Activated T-cell treated with anti-CD3 and anti-CD28 coated beads, Interleukin-2, amount 50 U/mL, for 72 hours (primary cell): ENCODE measurements around the gene PIK3R6. TPM values are rescaled to one million over a fixed set of nuclear protein-coding genes. Genes with fewer than 3 reads are reported as not detected.

Source experiments
- ATAC-seq, 2 donors: fragments of 150-1000 bp; cut with Tn5 transposase; replicated peaks in 1 of 2; 2 replicates each; pipeline ENCODE4 v1.10.0; 2021; ENCODE audit warnings: moderate library complexity in 2 of 2, mild to moderate bottlenecking in 1 of 2
- DNase-seq, 2 donors: peaks; one replicate each; pipeline ENCODE4 v3.0.0; 2021 to 2022; ENCODE audit warnings: mixed read lengths in 1 of 2
- H3K27ac Mint-ChIP-seq: one replicate; pipeline ENCODE4 v1.8.0; 2022; ENCODE audit warnings: mild to moderate bottlenecking, moderate library complexity, mixed read lengths
- H3K27me3 Mint-ChIP-seq: one replicate; pipeline ENCODE4 v1.8.0; 2022; ENCODE audit warnings: low read depth, mixed read lengths
- H3K36me3 Mint-ChIP-seq, 2 donors: one replicate each; pipeline ENCODE4 v1.8.0; 2022; ENCODE audit warnings: mixed read lengths in 2 of 2, mild to moderate bottlenecking in 1 of 2; ENCODE audit not compliant: insufficient read depth in 2 of 2
- H3K4me1 Mint-ChIP-seq: one replicate; pipeline ENCODE4 v1.8.0; 2022; ENCODE audit warnings: low read depth, mixed read lengths
- H3K4me3 Mint-ChIP-seq, 2 donors: one replicate each; pipeline ENCODE4 v1.8.0; 2022; ENCODE audit warnings: mild to moderate bottlenecking in 2 of 2, mixed read lengths in 2 of 2, moderate library complexity in 2 of 2
- H3K9me3 Mint-ChIP-seq, 2 donors: one replicate each; pipeline ENCODE4 v1.8.0; 2022; ENCODE audit warnings: mixed read lengths in 2 of 2
- total RNA-seq, 2 donors: library from RNA; stranded (reverse); gene quantifications; one replicate each; pipeline ENCODE4 v1.2.3, GENCODE V29; 2022

The PIK3R6 gene
- total RNA-seq, 2 donors from 2014 or later: 0.99 to 2.6 TPM

- no peak for ATAC-seq
- H3K9me3 Mint-ChIP-seq: no peaks in the 10 kb centered on the region
- H3K4me3 Mint-ChIP-seq: peak overlapping the region; percentile 27 to 60
- H3K27me3 Mint-ChIP-seq: no peaks in the 10 kb centered on the region
- no peak overlapping the region for H3K27ac Mint-ChIP-seq
- no peak for DNase-seq
- peaks cover 13 to 31% of the 10 kb centered on the region in 2 donors for H3K36me3 Mint-ChIP-seq
- peaks cover 79% of the 10 kb centered on the region for H3K4me1 Mint-ChIP-seq
Measured at GRCh38 chr17:8900207-8900606, 32.7 kb upstream of the PIK3R6 start.

- ATAC-seq: no peak
- H3K36me3 Mint-ChIP-seq: peaks cover 7 to 25% of the 10 kb centered on the region in 2 donors
- no peaks in the 10 kb centered on the region for H3K27me3 Mint-ChIP-seq
- peaks cover 79% of the 10 kb centered on the region for H3K4me1 Mint-ChIP-seq
- no peaks in the 10 kb centered on the region for H3K9me3 Mint-ChIP-seq
- peak overlapping the region; percentile 10 to 55 for H3K4me3 Mint-ChIP-seq
- no peak for DNase-seq
- no peak overlapping the region for H3K27ac Mint-ChIP-seq
Measured at GRCh38 chr17:8898636-8899035, 31.2 kb upstream of the PIK3R6 start.

DNA sequence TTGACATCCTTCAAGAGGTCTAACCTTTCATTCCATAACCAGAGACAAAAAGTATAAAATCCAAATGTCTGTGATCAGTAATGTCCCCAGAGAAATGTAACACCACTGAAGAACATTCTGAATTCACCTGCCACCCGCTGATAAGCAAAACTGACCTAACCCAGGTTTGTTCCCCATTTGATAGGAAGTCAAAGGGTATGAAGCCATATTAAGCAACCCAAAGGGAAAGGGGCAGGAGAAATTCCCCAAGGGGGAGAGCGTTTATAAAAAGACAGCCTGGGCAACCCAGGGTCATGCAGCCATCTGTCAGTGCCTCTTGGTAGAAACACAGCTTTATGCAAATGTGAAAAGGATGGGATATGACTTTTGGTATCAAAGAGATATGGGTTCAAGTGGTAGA lies 30.7 kb upstream of the PIK3R6 start:
- no peaks in the 10 kb centered on the region for H3K27me3 Mint-ChIP-seq
- H3K4me1 Mint-ChIP-seq: peaks cover 79% of the 10 kb centered on the region
- no peak for ATAC-seq
- H3K4me3 Mint-ChIP-seq: no peak overlapping the region
- no peak overlapping the region for H3K27ac Mint-ChIP-seq
- H3K36me3 Mint-ChIP-seq: peaks cover 7 to 24% of the 10 kb centered on the region in 2 donors
- DNase-seq: no peak
- H3K9me3 Mint-ChIP-seq: no peaks in the 10 kb centered on the region

GRCh38 chr17:8896641-8897635 lies 29.5 kb upstream of the PIK3R6 start:
- Mint-ChIP-seq H3K9me3 (no peaks in the 10 kb centered on the region), H3K27ac (no peak overlapping the region), H3K4me1 (peaks cover 86% of the 10 kb centered on the region), H3K4me3 (no peak overlapping the region), H3K27me3 (no peaks in the 10 kb centered on the region), H3K36me3 (peaks cover 12 to 23% of the 10 kb centered on the region in 2 donors)
- DNase-seq (no peak), ATAC-seq (no peak)

DNA sequence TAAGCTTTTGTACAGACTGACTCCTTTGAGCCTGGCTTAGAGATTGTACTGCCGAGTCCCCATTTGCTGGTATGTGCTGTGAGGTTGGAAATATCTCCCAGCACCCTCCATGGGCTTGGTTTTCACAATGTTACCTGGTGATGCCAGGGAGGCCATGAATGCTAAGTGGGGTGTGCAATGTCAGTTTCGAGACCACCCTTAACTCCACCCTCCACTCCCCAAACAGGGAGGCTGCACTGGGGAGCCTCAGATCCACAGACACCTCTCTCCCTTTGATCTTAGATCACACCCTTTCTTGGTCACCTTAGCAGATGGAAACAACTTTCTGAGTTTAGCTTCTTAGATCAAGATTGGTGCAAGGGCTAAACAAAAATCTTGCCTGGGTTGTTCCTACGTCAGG lies 28.6 kb upstream of the PIK3R6 start:
- Mint-ChIP-seq H3K36me3 (peaks cover 12 to 19% of the 10 kb centered on the region in 2 donors), H3K27ac (no peak overlapping the region), H3K9me3 (no peaks in the 10 kb centered on the region), H3K4me3 (no peak overlapping the region), H3K27me3 (no peaks in the 10 kb centered on the region), H3K4me1 (peaks cover 80% of the 10 kb centered on the region)
- ATAC-seq: no peak
- no peak for DNase-seq

DNA sequence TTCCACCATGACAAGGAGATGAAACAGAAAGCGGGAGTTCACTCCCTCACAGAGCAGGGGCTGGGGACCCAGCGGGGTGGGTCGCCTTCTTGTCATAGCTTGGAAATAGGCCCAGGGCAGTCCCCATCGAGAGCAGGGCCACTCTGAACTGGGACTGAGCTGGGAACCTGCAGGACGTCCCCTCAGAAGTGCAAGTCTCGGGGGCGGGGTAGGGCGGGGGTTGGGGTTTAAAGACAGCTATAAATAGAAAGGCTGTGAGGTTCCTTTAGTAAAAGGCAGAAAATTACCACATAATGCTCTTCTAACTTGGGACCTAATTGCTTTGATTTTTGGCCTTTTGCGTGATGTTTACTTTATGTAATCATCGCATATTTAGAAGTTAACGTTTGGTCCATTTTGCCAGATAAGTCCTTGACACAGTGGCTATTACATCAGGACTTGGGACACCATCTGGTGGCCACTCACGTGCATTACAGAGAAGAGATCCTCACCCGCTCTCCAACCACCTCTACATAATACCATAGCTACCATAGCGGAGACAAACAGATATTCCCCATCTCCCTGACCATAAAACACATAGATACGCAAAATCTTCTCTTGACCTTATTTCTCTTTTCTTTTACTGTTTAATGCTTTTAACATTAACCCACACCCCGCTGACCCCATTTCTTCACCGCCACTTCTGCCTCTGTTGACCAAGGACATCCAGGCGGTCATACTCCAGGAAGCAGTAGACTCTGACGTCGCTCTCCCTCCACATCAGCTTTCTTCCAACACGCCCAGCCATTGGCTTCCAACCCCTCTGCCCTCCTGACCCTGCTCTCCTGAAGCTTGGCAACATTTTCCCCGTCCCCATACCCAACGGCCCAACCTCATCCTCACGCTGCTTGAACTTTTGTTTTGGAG lies 27.5 kb upstream of the PIK3R6 start:
- Mint-ChIP-seq H3K36me3 (peaks cover 12 to 19% of the 10 kb centered on the region in 2 donors), H3K27ac (peak overlapping the region; percentile 1), H3K4me1 (peaks cover 68% of the 10 kb centered on the region), H3K9me3 (no peaks in the 10 kb centered on the region), H3K4me3 (no peak overlapping the region), H3K27me3 (no peaks in the 10 kb centered on the region)
- ATAC-seq: peak; percentile 30 to 38
- DNase-seq: peak; percentile 44 to 53

DNA sequence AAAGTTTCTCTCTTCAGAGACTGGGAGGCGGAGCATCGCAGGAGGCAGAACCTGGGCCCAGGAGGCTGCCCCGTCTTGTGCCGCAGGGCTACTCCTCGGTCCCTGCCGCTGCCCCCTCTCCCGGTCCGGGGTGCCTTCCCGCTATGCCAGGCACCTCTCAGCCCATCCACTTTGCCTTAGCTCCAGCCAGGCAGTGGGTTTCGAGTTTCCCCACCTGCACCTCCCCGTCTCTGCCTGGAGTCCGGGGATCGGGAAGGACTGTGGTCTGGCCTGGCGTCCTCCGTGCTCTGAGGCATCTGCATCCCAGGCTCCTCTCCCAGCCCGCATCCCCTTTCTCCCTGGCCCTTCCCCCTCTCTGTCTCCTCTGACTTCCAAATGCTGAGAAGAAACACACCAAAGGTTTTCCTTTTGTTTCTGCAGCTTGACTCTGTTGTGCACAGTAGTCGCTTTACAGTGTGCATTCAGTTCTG lies 26.8 kb upstream of the PIK3R6 start:
- Mint-ChIP-seq H3K27ac (no peak overlapping the region), H3K4me1 (peaks cover 61% of the 10 kb centered on the region), H3K27me3 (no peaks in the 10 kb centered on the region), H3K36me3 (peaks cover 12 to 21% of the 10 kb centered on the region in 2 donors), H3K4me3 (no peak overlapping the region), H3K9me3 (no peaks in the 10 kb centered on the region)
- DNase-seq: no peak
- no peak for ATAC-seq

DNA sequence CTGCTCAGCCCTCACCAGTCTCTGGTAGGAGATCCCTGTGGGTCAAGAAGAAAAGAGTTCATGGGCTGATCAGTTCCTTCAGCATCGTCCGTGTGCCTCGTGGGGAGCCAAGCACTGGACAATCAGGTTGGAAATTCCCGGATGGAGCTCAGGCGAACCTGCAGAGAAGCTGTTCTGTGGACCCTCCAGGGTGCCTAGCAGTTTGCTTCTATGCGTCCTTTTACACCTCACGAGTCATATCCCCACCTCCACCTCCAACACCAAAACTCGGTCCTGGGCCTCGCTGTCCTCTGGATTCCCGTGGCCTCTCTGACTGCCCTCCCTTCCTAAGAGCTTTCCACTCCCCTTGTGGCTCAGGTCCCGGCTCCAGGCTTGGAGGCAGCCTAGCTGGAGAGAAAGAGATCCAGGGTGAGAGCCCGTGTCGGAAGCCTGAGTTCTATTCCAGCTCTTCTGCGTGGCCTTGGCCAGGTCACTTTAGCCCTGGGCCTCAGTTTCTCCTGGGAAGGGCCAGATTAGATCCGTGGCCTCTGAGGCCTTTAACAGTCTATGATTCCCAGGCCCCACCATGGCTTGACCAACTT lies 26.2 kb upstream of the PIK3R6 start:
- no peak for DNase-seq
- no peak for ATAC-seq
- H3K27ac Mint-ChIP-seq: no peak overlapping the region
- H3K36me3 Mint-ChIP-seq: peaks cover 12 to 21% of the 10 kb centered on the region in 2 donors
- no peak overlapping the region for H3K4me3 Mint-ChIP-seq
- H3K27me3 Mint-ChIP-seq: no peaks in the 10 kb centered on the region
- H3K9me3 Mint-ChIP-seq: no peaks in the 10 kb centered on the region
- H3K4me1 Mint-ChIP-seq: peaks cover 56% of the 10 kb centered on the region

GRCh38 chr17:8893059-8893458 lies 25.6 kb upstream of the PIK3R6 start:
- Mint-ChIP-seq H3K4me1 (peaks cover 49% of the 10 kb centered on the region), H3K9me3 (no peaks in the 10 kb centered on the region), H3K36me3 (peaks cover 12 to 20% of the 10 kb centered on the region in 2 donors), H3K4me3 (no peak overlapping the region), H3K27me3 (no peaks in the 10 kb centered on the region), H3K27ac (no peak overlapping the region)
- DNase-seq (no peak), ATAC-seq (no peak)

DNA sequence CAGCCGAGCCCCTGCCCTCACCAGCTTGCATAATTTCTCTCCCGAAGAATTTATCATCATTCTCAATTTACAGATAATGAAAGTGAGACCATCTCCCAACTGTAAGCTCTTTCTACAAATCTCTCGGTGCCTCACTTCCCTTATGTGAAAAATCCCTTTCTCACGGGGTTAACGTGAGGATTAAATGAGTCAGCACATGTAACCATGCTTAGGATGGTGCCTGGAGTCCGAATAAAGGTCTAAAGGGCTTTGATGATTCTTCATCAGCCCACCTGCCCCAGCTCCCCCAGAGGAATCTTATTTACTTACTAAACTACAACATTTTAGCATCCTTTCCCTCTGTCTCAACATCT lies 24.8 kb upstream of the PIK3R6 start:
- Mint-ChIP-seq H3K27me3 (no peaks in the 10 kb centered on the region), H3K9me3 (no peaks in the 10 kb centered on the region), H3K36me3 (peaks cover 7 to 17% of the 10 kb centered on the region in 2 donors), H3K4me1 (peaks cover 42% of the 10 kb centered on the region), H3K4me3 (peak overlapping the region in 1 of 2 donors; percentile 21), H3K27ac (peak overlapping the region; percentile 30)
- ATAC-seq: peak; percentile 52 to 82
- DNase-seq: no peak

- Mint-ChIP-seq H3K9me3 (peaks cover 0 to 2% of the 10 kb centered on the region in 2 donors), H3K27me3 (no peaks in the 10 kb centered on the region), H3K36me3 (peaks cover 9 to 20% of the 10 kb centered on the region in 2 donors), H3K4me1 (peaks cover 26% of the 10 kb centered on the region), H3K4me3 (no peak overlapping the region), H3K27ac (no peak overlapping the region)
- DNase-seq (no peak), ATAC-seq (no peak)
Measured at GRCh38 chr17:8890671-8891070, 23.2 kb upstream of the PIK3R6 start.

GRCh38 chr17:8889458-8890210 lies 22.2 kb upstream of the PIK3R6 start:
- no peak for DNase-seq
- Mint-ChIP-seq H3K27ac (no peak overlapping the region), H3K36me3 (peaks cover 7 to 18% of the 10 kb centered on the region in 2 donors)

More at GRCh38 chr17:8889458-8890210, 22.2 kb upstream of the PIK3R6 start:
- Mint-ChIP-seq H3K27me3 (no peaks in the 10 kb centered on the region), H3K4me3 (no peak overlapping the region), H3K9me3 (peaks cover 0 to 2% of the 10 kb centered on the region in 2 donors), H3K4me1 (peaks cover 15% of the 10 kb centered on the region)
- no peak for ATAC-seq
